Skeletal muscle tissue (tissue), 4 donors: ENCODE measurements around the gene ABITRAM. TPM values are rescaled to one million over a fixed set of nuclear protein-coding genes. Genes with fewer than 3 reads are reported as not detected.

Experiments used
- H3K27ac ChIP-seq: one replicate; pipeline ENCODE4 v1.7.0; 2013; ENCODE audit warnings: mild to moderate bottlenecking, low read depth, low read length, inconsistent platforms
- H3K27me3 ChIP-seq, 3 donors: one replicate each; pipeline ENCODE4 v1.7.0; 2013; ENCODE audit warnings: low read length in 3 of 3; ENCODE audit not compliant: control insufficient read depth in 3 of 3, insufficient read depth in 3 of 3
- H3K36me3 ChIP-seq, 3 donors: one replicate each; pipeline ENCODE4 v1.7.0; 2013; ENCODE audit warnings: low read length in 3 of 3; ENCODE audit not compliant: control insufficient read depth in 3 of 3, insufficient read depth in 3 of 3
- H3K4me1 ChIP-seq, 3 donors: one replicate each; pipeline ENCODE4 v1.7.0; 2013; ENCODE audit warnings: low read length in 3 of 3, mild to moderate bottlenecking in 3 of 3; ENCODE audit not compliant: control insufficient read depth in 3 of 3, insufficient read depth in 3 of 3
- H3K4me3 ChIP-seq, 3 donors: one replicate each; pipeline ENCODE4 v1.7.0; 2013; ENCODE audit warnings: low read length in 3 of 3
- H3K9ac ChIP-seq, 3 donors: one replicate each; pipeline ENCODE4 v1.7.0; 2013; ENCODE audit warnings: low read length in 3 of 3, mild to moderate bottlenecking in 3 of 3, moderate library complexity in 2 of 3, low read depth in 1 of 3
- H3K9me3 ChIP-seq, 3 donors: one replicate each; pipeline ENCODE4 v1.7.0; 2013; ENCODE audit warnings: low read length in 3 of 3; ENCODE audit not compliant: control insufficient read depth in 3 of 3
- total RNA-seq: library from RNA; depleted of rRNA; stranded (reverse); fragments of >200 nt; gene quantifications from one replicate; pipeline ENCODE4 v1.2.3, GENCODE V29; 2014
- donor health status: Osteomylitis.

Gene ABITRAM
- total RNA-seq, 1 donor from 2014 or later: 3.1 TPM

DNA sequence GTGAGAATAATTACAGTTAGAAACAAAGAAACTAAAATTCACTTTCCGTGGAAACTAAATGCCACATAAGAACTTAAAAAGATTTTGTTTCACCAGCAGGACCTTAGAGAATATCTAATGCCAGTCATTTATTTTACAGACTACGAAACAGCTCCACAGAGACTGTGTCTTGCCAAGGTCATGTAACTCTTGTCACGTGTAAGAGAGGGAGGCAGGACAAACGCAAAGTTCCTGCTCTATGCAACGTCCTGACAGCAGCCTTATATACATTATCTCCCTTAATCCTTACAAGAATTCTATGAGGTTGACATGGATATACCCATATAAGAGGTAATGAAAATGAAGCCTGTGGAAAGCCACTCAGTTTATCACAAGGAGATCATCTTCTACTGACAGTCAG, 39.7 kb downstream of the ABITRAM start:
- peaks cover 0 to 7% (median 0%) of the 10 kb centered on the region in 3 donors for H3K4me1 ChIP-seq
- H3K4me3 ChIP-seq: no peak overlapping the region
- H3K9me3 ChIP-seq: no peaks in the 10 kb centered on the region
- H3K27me3 ChIP-seq: no peaks in the 10 kb centered on the region
- peak overlapping the region in 1 of 3 donors; percentile 66 for H3K9ac ChIP-seq
- H3K36me3 ChIP-seq: peaks cover 0 to 6% (median 5%) of the 10 kb centered on the region in 3 donors
- H3K27ac ChIP-seq: no peak overlapping the region

DNA sequence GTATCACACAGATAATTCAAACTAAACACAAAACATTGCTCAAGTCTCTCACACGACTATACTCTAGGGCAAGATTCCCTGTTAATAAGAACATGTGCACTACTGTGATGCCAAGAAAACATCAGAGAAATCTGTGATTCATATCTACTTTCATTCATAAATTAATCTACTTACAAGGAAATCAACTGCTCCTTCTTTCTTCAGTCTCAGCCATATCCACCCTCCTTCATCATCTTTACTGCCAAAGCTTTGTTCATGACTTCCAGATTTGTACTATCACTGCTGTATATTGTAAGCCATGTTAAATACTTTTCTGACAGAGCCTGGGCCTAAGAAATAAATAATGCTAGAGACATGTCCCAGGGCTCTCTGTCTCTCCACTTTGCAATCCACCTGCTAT, 44.0 kb downstream of the ABITRAM start:
- Histone ChIP-seq H3K9ac (no peak overlapping the region), H3K4me3 (no peak overlapping the region), H3K36me3 (peaks cover 0 to 3% (median 3%) of the 10 kb centered on the region in 3 donors), H3K9me3 (no peaks in the 10 kb centered on the region), H3K27me3 (no peaks in the 10 kb centered on the region), H3K4me1 (peaks cover 0 to 5% (median 2%) of the 10 kb centered on the region in 3 donors), H3K27ac (no peak overlapping the region)

DNA sequence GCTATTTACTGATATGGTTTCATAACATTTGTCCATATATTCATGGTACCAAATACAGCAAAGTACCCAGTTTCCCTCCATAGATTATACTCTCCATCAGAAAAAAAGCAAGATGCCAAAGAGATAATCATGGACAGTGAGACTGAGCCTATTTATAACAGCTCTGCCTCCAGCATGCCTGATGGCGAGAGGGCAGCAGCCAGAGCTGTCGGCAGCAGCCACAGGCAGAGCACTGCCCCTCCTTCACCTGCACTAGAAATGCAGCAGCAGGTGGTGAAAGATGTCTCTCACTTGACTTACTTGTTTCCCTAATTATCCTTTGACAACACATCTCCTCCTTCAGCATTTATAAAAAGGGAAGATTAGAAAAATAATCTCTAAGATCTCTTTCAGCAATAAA, 46.7 kb downstream of the ABITRAM start:
- Histone ChIP-seq H3K4me3 (no peak overlapping the region), H3K9me3 (no peaks in the 10 kb centered on the region), H3K9ac (no peak overlapping the region), H3K4me1 (peaks cover 0 to 2% (median 0%) of the 10 kb centered on the region in 3 donors), H3K36me3 (peaks cover 0 to 3% (median 3%) of the 10 kb centered on the region in 3 donors), H3K27me3 (no peaks in the 10 kb centered on the region), H3K27ac (peak overlapping the region; percentile 14)

DNA sequence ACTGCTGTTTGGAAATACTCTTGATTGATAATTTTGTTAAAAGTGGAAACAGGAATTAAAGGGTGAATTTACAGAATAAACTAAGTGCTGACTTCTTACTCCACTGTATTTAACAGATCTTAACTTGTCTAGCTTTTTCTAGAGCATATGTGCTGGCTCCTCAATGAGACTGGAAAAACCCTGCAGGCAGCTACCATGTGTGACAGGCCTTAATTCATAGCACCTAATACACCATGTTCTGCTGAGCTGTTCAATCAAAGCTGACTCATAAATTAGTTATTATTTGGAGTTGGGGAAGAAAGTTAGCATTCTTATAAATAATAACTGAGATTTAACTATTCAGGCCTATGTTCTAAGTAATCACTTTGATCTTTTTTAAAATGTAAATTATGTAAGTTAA, 49.7 kb downstream of the ABITRAM start:
- Histone ChIP-seq H3K27ac (no peak overlapping the region), H3K9ac (no peak overlapping the region), H3K36me3 (peaks cover 0 to 3% (median 3%) of the 10 kb centered on the region in 3 donors), H3K27me3 (no peaks in the 10 kb centered on the region), H3K9me3 (no peaks in the 10 kb centered on the region), H3K4me3 (no peak overlapping the region), H3K4me1 (peaks cover 0 to 2% (median 0%) of the 10 kb centered on the region in 3 donors)

Other genes with a start within 250 kb of the ABITRAM start
- not detected for gene ACTL7B, start 78.4 kb upstream of the ABITRAM start, total RNA-seq
- gene ACTL7A, start 72.1 kb upstream of the ABITRAM start, total RNA-seq: not detected
- 24.5 TPM for gene ELP1, start 276 bp upstream of the ABITRAM start, total RNA-seq
- gene CTNNAL1, start 79.1 kb downstream of the ABITRAM start, total RNA-seq: 24.5 TPM
- 62.6 TPM for gene TMEM245, start 185.5 kb downstream of the ABITRAM start, total RNA-seq
- 1.0 TPM for gene FRRS1L, start 232.8 kb downstream of the ABITRAM start, total RNA-seq